HG02884 (cell line): ENCODE measurements around the gene RREB1.

ENCODE experiments used
- ATAC-seq: cut with Tn5 transposase; IDR thresholded peaks from one replicate; pipeline ENCODE4 v1.9.1; 2021; ENCODE audit warnings: mild to moderate bottlenecking, moderate library complexity; ENCODE audit not compliant: unreplicated experiment

The RREB1 gene

DNA sequence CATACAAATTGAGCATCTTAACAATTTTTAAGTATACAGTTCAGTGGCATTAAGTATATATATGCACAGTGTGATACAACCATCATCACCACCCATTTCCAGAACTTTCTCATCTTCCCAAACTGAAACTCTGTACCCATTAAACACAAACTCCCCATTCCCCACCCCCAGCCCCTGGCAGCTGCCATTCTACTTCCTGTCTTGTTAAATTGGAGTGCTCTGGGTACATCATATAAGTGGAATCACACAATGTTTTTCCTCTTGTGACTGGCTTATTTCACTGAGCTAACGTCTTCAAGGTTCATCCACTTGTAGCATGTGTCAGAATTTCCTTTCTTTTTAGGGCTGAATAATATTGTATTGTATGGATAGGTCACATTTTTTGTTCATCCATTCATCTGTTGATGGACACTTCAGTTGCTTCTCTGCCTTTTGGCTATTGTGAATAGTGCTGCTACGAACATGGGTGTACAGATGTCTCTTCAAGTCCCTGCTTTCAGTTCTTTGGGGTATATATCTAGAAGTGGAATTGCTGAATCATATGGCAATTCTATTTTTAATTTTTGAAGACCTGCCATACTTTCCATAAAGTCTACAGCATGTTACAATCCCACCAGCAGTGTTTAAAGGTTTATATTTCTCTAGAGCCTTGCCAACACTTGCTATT, 19.6 kb upstream of the RREB1 start:
- no peak for ATAC-seq

DNA sequence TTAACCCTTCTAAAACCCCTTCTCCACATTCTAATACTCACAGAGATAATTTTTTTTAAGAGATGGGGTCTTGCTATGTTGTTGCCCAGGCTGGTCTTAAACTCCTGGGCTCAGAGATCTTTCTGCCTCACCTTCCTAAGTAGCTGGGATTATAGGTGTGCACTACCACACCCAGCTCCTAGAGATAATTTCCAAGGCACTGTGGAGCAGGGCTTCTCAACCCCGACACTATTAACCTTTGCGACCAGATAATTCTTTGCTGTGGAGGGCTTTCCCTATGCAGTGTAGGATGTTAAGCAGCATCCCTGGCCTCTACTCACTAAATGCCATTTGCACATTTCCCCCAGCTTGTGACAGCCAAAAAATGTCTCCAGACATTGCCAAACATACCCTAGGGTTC, 8.8 kb upstream of the RREB1 start:
- no peak for ATAC-seq

DNA sequence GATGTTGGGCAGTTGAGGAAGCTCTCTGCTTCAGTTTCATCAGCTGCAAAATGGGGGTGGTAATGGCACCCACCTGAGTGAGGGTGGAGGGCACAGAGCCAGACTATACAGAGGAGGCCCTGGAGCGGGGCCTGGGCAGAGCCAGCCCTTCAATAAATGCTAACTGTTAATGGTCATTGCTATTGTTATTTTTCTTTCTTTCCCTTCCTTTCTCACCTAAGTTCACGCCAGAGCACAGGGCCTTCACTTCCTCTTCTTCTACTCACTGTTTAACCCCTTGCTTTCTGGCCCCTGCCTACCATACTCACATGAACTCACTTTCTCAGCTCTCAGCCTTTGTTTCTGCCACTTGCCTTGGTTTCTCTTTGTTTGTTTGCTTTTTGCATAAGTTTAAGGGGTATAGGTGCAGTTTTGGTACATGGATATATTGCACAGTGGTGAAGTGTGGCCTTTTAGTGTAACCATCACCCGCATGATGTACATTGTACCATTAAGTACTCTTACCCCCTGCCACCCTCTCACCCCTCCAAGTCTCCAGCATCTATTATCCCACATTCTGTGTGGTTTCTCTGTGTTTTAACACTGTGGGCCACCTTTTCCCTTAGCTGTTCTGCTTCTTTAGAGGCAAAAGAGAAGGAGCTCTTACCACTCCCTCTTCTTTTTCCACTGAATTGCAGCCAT, 7.5 kb upstream of the RREB1 start:
- ATAC-seq, result no peak

DNA sequence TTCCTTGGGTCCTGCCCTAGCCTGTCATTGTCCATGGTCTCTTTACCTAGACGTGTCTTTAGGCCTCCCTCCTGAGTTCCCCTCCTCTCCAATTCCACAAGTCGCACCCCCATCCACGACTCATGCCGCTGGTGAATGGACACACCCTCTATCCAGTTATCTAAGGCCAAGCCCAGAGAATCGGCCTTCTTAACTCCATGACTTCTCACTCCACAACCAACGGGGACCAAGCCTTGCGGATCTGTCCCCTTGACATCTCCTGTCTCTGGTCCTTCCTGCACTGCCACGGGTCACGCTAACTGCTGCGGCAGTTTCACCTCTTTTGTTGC, 7.0 kb upstream of the RREB1 start:
- ATAC-seq, result no peak

DNA sequence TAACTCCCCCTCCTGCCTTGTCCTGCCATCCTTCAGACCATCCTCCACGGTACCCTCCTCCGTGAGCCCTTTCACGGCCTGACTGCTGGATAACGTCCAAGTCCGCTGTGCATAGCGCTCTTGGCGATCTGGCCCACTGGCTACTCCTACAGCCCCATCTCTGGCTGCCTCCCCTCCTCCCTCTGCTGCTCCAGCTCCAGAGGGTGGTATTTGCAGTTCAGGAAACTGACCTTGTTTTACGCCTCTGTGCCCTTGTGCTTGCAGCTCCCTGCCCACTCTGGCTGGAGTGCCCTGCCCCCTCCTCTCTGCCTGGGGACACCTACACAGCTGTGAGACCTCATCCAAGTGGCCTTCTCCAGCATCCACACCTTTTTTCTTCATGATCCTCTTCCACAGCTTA, 6.5 kb upstream of the RREB1 start:
- ATAC-seq, result no peak

DNA sequence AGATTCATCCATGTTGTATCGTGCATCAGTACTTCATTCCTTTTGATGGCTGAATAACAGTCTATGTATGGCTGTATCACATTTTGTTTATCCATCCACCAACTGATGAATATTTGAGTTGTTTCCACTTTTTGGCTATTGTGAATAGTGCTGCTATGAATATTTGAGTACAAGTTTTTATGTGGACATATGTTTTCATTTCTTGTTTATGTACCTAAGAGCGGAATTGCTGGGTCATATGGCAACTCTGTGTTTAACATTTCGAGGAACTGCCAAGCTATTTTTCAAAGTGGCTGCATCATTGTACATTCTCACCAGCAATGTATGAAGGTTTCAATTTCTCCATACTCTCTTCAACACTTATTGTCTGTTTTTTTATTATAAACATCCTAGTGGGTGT, 3.0 kb upstream of the RREB1 start:
- no peak for ATAC-seq

DNA sequence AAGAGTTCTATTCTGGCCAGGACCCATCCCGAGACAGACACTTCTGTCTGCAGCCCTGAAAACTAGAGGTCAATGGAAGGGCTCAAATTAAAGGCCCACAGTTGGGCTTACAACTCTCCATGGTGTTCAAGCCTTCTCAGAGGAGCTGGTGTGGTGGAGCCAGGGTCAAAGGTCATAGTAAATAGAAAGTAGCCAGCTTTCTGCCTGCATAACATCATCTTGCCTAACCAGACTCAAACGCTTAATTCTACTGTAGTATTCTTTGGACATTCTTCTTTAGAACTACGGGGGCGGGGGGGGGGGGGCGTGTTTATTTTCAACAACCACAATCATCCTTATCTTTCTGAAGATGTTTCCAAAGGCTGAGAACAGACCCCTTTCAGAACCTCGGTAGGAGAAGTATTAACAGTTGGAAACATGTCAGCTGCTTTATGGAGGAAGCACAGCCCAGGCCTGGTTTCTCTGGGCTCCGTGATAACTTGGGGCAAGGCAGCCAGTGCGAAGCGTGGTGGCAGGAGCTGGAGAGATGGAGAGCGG, 1.5 kb upstream of the RREB1 start:
- no peak for ATAC-seq

DNA sequence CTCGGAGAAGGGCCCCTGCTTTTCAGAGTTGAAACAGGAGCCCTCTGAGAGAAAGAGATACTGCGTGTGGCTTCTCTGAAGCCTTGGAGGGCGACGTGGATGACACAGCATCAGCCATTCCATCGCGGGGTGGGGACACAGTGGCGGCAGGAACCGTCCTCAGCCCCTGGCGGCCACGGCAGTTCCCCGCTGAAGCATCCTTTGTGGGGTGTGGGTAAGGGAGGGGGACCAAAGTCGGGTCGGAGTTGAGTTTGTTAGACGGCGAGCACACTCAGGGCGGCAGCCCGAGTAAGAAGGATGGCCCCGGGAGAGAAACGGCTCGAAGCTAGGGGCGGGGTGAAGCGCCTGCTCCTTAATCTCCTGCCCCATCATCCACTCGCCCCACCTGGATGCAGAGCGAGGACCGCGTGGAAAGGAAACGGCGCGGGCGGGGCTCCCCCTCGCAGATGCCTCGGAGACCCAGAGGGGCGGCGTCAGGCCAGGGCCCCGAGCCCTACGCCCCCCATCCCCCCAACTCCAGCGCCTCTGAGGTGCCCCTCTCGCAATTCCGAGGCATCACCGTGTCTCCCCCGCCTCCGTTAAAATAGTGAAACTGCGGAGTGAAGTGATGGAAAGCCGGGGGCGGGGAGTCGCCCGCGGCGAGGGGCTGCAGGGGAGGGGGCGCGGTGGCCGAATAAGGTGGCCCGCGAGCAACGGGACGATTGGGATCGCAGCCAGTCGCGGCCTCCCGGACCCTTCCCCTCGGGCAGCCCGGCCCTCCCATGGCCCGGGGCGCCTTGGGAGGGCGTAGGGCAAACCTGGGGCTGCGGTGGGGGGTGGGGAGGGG, 796 bp upstream of the RREB1 start:
- peak; percentile 30 for ATAC-seq

DNA sequence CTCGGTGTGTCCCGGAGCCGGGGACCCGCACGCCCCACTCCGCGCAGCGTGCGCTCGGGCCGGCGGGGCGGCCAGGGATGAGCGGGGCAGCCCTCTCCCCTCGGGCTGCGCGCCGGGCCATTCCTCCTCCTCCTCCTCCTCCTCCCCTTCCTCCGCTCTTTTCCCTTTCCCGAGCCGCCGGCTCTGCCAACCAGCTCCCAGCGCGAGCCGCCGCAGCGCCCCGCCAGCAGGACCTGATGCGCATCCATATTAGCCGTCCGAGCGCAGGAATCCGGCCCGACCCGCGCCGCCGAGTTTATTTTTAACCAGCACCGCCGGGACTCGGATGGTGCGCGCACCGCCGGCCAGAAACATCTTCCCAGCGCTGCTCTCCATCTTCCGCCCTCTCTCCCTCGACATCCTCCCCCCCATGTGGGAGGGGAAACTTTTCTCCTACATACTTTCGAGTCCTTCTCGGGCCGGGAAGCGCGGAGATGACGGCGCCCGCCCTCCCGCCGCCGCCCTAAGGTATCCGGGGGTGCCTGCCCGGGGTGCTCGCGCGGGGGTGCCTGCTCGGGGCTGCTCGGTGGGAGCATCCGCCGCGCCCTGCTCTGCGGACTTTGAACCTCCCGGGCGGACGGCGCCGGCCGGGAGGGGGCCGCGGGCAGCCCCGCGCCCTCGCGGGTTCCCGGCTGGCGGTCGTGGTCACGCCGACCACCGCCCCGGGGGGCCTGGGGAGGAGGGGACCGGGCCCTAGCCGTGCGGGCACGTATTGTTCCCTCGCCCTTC, 619 bp downstream of the RREB1 start:
- no peak for ATAC-seq

DNA sequence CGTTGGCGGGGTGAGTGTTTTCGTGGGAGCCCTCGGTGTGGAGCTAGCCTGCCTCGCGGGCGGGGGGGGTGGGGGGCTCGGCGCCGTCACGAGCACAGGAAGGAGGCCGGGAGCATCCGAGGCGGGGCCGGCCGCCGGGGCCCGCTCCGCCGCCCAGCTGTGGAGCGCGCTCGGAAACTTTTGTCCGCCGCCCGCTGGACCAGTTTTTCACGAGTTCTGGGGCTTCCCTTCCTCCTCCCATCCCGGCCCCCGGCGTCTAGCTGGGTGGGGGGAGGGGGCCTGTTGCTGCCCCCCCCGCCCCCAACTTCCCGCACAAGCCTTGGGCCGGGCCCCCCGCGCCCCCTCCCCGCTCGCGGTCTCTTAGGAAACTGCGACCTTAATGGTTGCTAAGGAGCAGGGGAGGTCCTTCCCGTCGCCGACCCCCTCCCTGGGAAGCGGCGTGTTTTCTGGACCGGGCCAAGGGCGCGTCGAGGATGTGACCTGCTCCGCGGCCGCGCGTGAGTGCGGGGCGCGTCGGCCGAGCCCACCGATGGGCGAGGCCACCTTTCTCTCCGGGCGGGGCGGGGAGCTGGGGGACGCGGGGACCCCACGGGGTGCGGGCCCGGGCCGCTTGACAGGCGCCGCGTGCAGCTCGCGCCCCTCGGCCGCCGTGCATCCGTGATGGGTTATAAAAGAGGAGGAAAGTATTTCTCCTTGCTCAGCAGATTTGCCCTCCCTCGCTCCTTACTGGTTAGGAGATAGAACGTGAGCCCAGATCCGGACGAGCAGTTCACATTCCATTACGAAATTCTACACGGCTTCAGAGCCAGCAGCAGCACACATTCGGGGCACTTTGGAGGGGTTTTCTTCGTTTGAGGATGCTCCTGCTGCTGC, 1.4 kb downstream of the RREB1 start:
- ATAC-seq, result no peak

DNA sequence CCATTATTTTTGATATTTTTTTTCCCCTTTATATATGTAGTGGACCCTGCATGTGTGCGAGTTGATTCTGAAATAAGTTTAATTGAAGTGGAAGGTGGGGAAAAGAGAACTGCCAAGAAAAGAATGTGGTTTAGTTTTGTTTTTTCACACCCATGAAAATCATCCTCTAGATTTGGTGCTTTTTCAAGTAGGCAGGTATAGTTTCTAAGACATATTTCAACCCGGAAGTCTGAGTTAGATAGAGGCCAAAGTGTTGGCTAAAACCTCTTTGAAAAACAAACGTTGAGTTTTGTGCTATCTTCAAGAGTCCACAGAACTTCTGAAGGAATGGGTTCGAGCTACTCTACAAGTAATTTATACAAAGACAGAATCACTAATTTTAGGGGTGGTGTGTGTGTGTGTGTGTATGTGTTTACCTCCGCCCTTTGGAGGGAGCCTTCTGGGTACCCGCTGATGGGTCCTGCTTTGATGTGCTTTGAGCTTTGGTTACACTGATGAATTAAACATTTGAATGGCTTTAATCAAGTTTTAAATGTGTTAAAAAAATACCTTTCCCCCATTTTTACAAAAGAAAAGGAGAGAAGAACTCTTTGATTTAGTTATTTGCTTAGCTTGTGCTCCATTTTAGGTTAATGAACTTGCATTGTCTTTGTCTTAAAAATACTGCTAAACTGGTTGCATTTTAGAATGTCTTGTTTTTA, 2.5 kb downstream of the RREB1 start:
- no peak for ATAC-seq

DNA sequence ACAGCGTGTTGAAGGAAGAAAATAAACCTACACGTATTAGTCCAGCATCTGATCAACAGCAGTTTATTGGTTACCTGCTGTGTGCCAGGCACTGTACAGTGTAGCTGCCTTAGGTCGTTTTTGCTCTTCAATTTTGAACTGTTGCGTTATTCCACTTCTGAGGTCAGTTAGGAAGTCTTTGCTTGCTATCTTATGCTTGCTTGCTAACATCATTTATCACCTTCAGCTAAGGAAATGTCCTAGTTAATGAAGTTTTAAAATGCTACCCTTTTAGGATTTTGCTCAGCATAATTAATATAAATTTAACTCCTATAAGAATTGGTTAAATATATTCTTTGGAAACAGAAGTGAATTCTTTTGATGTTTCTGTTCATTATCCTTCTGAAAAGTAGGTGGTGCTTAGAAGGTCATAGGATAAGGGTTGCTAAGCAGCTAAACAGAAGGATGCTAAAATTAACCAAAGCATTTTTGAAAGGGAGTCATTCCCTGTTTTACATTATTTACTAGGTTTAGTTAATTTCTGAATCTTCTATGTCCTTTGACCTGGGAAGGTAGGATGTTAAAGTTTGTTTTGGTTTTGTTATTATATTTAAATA, 3.4 kb downstream of the RREB1 start:
- no peak for ATAC-seq

DNA sequence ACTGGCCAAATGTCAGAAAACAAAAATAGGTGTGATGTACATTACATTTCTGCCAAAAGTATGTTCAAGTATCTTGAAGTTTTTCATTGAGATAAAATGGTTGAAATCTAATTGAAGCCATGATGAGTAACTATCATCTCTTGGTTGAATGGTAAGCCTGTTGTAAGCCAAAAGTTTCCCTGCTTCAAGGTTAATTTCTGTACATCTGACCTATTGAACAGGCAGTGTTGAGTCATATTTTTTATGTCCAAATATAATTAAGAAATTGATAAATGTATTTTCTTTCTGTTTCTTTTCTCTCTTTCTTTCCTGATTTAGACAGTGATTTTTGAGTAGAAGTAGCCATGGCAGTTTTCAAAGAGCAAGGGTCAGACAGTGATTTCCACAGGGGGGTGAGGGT, 4.4 kb downstream of the RREB1 start:
- no peak for ATAC-seq

DNA sequence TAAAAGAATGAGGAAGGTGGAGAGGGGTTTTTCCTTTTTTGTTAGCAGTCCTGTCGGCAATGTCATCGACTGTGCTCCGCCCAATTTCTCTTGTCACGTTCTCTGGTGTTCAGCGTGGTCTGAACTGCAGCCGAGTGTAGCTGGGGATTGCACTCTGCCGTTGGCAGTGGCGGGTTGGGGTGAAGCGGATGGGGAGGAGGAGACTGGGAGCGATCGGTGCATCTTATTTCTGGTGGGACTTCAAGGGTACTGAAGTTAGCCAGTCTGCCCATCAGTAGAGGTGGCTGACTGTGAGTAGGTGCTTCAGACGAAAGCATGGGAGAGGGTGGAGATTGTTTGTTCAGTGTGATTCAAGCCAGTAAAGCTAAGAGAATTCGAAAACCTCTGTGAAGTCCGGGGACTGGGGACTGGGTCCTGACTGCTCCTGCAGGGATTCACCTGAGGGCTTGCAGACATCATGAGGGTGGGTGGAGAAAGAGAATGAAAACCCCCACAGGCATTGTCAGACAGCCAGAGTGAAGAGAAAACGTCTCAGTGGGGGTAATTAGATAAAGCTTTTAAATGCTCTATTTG, 5.1 kb downstream of the RREB1 start:
- ATAC-seq, result peak; percentile 41

DNA sequence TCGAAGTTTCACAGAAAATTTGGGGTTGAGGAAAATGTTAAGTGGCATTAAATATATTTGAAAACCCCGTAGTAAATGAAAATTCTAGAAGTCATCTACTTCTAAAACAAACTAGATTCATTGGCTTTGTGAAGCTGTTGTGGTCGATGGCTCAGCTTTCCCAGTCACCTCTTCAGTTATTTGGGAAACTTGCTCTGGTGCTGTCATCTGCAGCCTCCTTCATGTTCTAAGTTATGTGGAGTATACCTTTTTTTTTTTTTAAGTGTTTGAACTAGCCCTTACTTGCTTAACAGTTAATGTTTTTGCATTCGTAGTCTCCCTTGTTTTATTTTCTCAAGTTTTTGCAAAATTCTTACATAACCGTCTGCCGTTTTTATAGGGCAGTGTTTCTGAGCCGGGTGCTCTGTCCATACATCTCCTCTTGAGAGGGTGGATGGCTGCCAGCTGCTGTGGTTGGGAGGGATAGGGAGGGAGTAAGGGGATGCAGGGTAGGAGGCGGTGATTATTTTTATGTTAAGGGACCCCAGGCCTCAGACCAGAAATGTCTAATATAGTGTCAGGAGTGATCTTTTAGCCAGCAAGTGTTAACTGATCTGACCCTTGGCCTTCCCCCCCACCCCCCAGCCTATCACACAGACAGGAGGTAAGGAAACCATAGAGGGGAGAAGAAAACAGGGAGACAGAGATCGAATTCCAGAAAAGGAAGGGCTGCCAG, 7.1 kb downstream of the RREB1 start:
- ATAC-seq, result no peak

DNA sequence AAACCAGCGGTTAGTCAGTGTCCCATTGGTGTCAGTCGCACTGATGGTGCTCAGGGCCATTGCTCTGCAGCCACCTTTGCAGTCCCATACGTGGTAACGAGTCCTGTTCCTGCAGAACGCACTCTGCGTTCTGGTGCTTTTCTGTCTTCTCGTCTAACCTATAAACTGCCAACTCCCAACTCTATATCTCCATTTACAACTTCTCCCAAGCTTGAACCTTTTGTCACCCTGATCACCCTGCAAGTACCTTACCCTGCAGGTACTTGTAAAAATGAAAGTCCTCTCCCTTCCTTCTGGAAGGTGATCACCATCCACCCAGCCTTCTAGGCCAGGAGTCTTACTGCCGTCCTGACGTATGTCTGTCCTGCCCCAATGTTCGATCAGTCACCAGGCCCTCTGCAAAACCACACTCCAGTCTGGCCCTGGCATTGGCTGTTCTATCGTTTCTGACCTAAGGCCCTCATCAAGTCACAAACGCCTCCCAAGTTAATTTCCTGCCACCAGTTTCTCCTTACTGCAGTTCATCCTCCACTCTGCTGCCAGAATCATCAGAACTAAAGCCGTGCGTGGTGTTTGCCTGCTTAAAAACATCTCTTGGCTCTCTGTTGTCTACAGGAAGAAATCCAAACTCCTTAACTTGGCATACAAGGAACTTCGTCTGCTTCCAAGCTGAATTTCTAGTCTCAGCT, 7.9 kb downstream of the RREB1 start:
- ATAC-seq, result no peak

DNA sequence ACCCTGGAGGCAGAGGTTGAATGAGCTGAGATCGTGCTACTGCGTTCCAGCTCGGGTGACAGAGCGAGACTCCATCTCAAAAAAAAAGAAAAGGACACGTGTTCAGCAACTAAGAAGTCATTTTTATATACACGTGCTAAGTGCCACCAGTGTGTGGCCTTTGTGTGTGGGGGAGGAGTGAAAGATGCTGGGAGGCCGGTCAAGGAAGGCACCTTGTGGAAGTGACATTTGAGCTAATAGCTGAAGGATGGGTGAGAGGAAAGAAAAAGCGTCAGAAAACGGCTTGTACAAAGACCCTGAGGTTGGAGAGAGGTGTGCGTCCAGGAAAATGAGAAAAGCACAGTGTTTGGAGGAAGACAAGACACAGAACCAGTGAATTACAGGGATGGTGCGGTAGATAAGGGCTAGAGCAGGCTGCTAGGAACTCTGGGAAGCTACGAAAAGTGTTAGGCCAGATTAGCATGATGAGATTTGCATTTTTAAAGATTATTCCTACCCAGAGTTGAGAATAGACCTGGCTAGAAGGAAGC, 11.6 kb downstream of the RREB1 start:
- ATAC-seq, result no peak
